Heart right ventricle (tissue), 16 donors: ENCODE results near the gene CARD19. TPM values are rescaled to one million over a fixed set of nuclear protein-coding genes. Genes with fewer than 3 reads are reported as not detected.

ENCODE experiments used
- ATAC-seq, 8 donors: fragments of 200-7000 bp; cut with Tn5 transposase; one replicate each; pipeline ENCODE4 v1.9.1; 2020; ENCODE audit warnings: mild to moderate bottlenecking in 8 of 8, moderate library complexity in 8 of 8, moderate number of reproducible peaks in 1 of 8
- DNase-seq, 2 donors: peaks; one replicate each; pipeline ENCODE4 v3.0.0-alpha.2; 2020
- H3K27ac ChIP-seq, 10 donors: fragments of 200-600 bp; sonication (generic) in 2 of 10; one replicate each; pipeline versions ENCODE4 v1.5.0 to v1.8.0; 2020 to 2022; ENCODE audit warnings: mild to moderate bottlenecking in 3 of 10
- H3K27me3 ChIP-seq, 7 donors: fragments of 200-600 bp; one replicate each; pipeline ENCODE4 v1.8.0; 2021 to 2022; ENCODE audit warnings: mild to moderate bottlenecking in 2 of 7
- H3K36me3 ChIP-seq, 9 donors: fragments of 200-600 bp; sonication (generic) in 1 of 9; one replicate each; pipeline versions ENCODE4 v1.5.0 to v1.8.0; 2020 to 2022; ENCODE audit warnings: mild to moderate bottlenecking in 2 of 9
- H3K4me1 ChIP-seq, 9 donors: fragments of 200-600 bp; sonication (generic) in 1 of 9; one replicate each; pipeline versions ENCODE4 v1.5.0 to v1.8.0; 2020 to 2022; ENCODE audit warnings: mild to moderate bottlenecking in 4 of 9
- H3K4me3 ChIP-seq, 10 donors: fragments of 200-600 bp; sonication (generic) in 2 of 10; one replicate each; pipeline versions ENCODE4 v1.5.0 to v1.8.0; 2020 to 2022; ENCODE audit warnings: mild to moderate bottlenecking in 7 of 10, moderate library complexity in 2 of 10
- H3K9me3 ChIP-seq, 11 donors: fragments of 200-600 bp in 10 of 11; sonication (generic) in 2 of 11; one replicate each; pipeline versions ENCODE4 v1.5.0 to v1.8.0; 2013 to 2022; ENCODE audit warnings: mild to moderate bottlenecking in 2 of 11, control low read depth in 1 of 11, moderate library complexity in 1 of 11
- CTCF ChIP-seq, 9 donors: fragments of 200-600 bp; sonication (generic) in 2 of 9; IDR thresholded peaks; one replicate each; pipeline versions ENCODE4 v1.5.0 to v1.8.0; 2021 to 2022; ENCODE audit warnings: antibody characterized with exemption in 9 of 9, mild to moderate bottlenecking in 5 of 9, moderate library complexity in 1 of 9
- WGBS, 2 donors: extraction: QIAGEN DNeasy Blood & Tissue Kit; methylation state at CpG; one replicate each; pipeline ENCODE4 v1.1.7; 2013; ENCODE audit warnings: inconsistent platforms in 1 of 2; 5-methylcytosine and 5-hydroxymethylcytosine counted together
- intact Hi-C, 10 donors: fragments of 100-400 bp; cut with DNase I; formaldehyde crosslinking; loops; one replicate each; pipeline versions ENCODE4 v1.11.1 to v1.14.2; 2022
- polyA plus RNA-seq, 2 donors: library from polyadenylated mRNA; stranded (reverse); fragments of 200-250 nt; gene quantifications; one replicate each; pipeline ENCODE4 v1.2.3, GENCODE V29; 2013
- total RNA-seq, 10 donors: library from RNA; stranded (reverse); fragmentation: NEBNext Ultra II Directional in 3 of 10; extraction: Animal tissue kit (Norgen Biotek cat#: 25700) in 3 of 10; gene quantifications; one replicate each; pipeline versions ENCODE4 v1.2.1 to v1.2.4, GENCODE V29; 2021 to 2023
- donor health status: Arrhythmogenic right ventricular cardiomyopathy.
- donor health status: ischemic (EF 13 %, LVEDD 7.1; RV severe dilation, severe dysfunction).
- donor health status: healthy with polysubstance abuse.
- donor health status: DM: no; HTN: yes; CAD: no.
- donor health status: DM: no; HTN: no; CAD: no.
- donor health status: ischemic (EF 25% LVEDD 6.9; RV normal size, moderate dysfunction).
- donor health status: ischemic (EF 25% LVEDD 5.7; RV mildly dilated, moderate dysfunction).
- donor health status: healthy.
- donor health status: DM: yes; HTN: yes; CAD: no.
- donor health status: Ischemic cardiomyopathy.
- donor health status: ischemic (EF 35%, LVEDD 5.7; RV mildly dilated, moderate dysfunction).
- donor health status: nonischemic (EF 11% LVEDD 7.7; RV severe dilation, severe dysfunction).
- donor health status: DM: yes; HTN: yes; CAD: no.
- donor health status: PGD.
- donor health status: ischemic (EF 29% LVEDD 5.4; RV normal size, mild dysfunction).
- donor health status: nonischemic (EF 23%, LVEDD 6.1; RV moderate dilation, normal function).

CARD19 gene
- total and polyA plus RNA-seq, 12 donors = 22.3 to 47.3 (median 26.1) TPM

GRCh38 chr9:93119703-93119952, 23.6 kb downstream of the CARD19 start:
- intact Hi-C loops = no loop called here
- peaks cover 0 to 37% (median 19%) of the 10 kb centered on the region in 9 donors for H3K36me3 ChIP-seq
- peak overlapping the region in 7 of 10 donors; percentile 13 to 91 (median 53) for H3K27ac ChIP-seq
- WGBS, 2 donors = 67 to 86% methylated on average over 5 of the region's 5 CpGs
- ATAC-seq (peak in 1 of 8 donors; percentile 1), DNase-seq (no peak)
- H3K27me3 ChIP-seq = no peaks in the 10 kb centered on the region
- H3K4me3 ChIP-seq = no peak overlapping the region
- no peak for TF ChIP-seq CTCF (IDR thresholded peaks at IDR 0.05)
- H3K9me3 ChIP-seq = no peaks in the 10 kb centered on the region
- H3K4me1 ChIP-seq = peaks cover 10 to 65% (median 18%) of the 10 kb centered on the region in 9 donors

GRCh38 chr9:93119953-93120845, 24.2 kb downstream of the CARD19 start:
- DNase-seq (peak; percentile 89 to 92), ATAC-seq (peak; percentile 87 to 94 (median 90))
- Histone ChIP-seq H3K4me3 (no peak overlapping the region), H3K27me3 (no peaks in the 10 kb centered on the region), H3K9me3 (no peaks in the 10 kb centered on the region), H3K4me1 (peaks cover 10 to 65% (median 18%) of the 10 kb centered on the region in 9 donors), H3K36me3 (peaks cover 0 to 42% (median 21%) of the 10 kb centered on the region in 9 donors), H3K27ac (peak overlapping the region in 8 of 10 donors; percentile 13 to 91 (median 54))
- peak in 7 of 9 donors; percentile 38 to 57 (median 52) for TF ChIP-seq CTCF (IDR thresholded peaks at IDR 0.05)
- WGBS, 2 donors = 43 to 44% methylated on average over 23 of the region's 23 CpGs
- intact Hi-C loops = no loop called here

- H3K27ac ChIP-seq = peak overlapping the region in 5 of 10 donors; percentile 15 to 91 (median 53)
- H3K9me3 ChIP-seq = no peaks in the 10 kb centered on the region
- no peak for DNase-seq
- ATAC-seq = no peak
- WGBS, 2 donors = 92 to 95% methylated on average over 10 to 11 of the region's 11 CpGs
- no peaks in the 10 kb centered on the region for H3K27me3 ChIP-seq
- H3K4me1 ChIP-seq = peaks cover 10 to 71% (median 18%) of the 10 kb centered on the region in 9 donors
- no peak for TF ChIP-seq CTCF (IDR thresholded peaks at IDR 0.05)
- intact Hi-C loops = no loop called here
- H3K36me3 ChIP-seq = peaks cover 0 to 49% (median 24%) of the 10 kb centered on the region in 9 donors
- H3K4me3 ChIP-seq = no peak overlapping the region
Measured at GRCh38 chr9:93120846-93121315, 24.9 kb downstream of the CARD19 start.

DNA sequence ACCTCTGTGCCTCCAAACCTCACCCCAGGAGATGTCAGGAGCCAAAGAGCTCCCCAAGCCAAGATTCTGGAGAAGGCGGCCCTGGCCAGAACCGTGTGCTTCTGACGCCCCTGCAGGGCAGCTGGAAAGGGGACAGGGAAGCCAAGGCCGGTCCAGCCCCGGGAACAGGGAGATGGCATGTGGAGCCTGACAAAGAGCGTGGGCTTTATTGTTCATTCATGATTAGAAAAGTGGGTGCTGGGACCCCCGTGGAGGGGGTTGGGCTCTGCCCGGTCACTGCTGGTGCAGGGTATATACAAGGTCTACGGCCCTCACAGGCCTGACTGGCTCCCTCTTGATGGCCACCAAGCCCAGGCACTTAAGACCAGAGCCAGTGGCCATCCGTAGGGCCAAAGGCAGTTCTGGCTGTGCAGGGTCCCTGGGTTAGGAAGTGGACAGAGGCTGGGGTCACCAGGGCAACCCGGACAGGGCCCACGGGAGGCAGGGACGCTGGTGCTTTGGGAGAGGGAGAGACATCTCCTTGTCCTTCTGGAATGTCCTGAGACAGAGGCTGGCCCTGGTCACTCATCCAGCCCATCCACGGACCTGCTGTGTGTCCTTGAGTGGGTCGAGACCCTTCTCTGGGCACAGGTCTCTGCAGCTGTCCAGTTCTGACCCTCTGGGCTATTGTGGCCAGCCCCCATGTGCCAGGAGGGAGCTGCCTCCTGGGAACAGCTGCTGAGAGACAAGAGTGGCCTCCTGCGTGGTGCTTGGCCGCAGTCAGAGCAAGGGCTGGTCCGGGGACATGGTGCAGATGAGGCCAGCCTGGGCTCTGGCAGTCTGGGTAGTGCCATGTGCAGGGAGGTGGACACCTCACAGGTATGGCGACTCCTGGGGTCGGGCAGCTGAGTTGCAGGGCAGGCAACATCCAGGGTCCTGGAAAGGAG, 25.6 kb downstream of the CARD19 start:
- Histone ChIP-seq H3K27ac (peak overlapping the region in 4 of 10 donors; percentile 15 to 91 (median 62)), H3K4me1 (peaks cover 14 to 72% (median 22%) of the 10 kb centered on the region in 9 donors), H3K27me3 (no peaks in the 10 kb centered on the region), H3K36me3 (peaks cover 0 to 56% (median 24%) of the 10 kb centered on the region in 9 donors), H3K9me3 (no peaks in the 10 kb centered on the region), H3K4me3 (no peak overlapping the region)
- no peak for TF ChIP-seq CTCF (IDR thresholded peaks at IDR 0.05)
- intact Hi-C loops = no loop called here
- 91% methylated on average over 20 of the region's 20 CpGs for WGBS, 2 donors
- no peak for ATAC-seq
- DNase-seq = no peak
